HG02885 (cell line): ENCODE data around the gene SEMA4D.

ENCODE experiments used
- ATAC-seq: cut with Tn5 transposase; IDR thresholded peaks from one replicate; pipeline ENCODE4 v1.9.1; 2021; ENCODE audit warnings: mild to moderate bottlenecking; ENCODE audit not compliant: unreplicated experiment, poor library complexity

The SEMA4D gene

DNA sequence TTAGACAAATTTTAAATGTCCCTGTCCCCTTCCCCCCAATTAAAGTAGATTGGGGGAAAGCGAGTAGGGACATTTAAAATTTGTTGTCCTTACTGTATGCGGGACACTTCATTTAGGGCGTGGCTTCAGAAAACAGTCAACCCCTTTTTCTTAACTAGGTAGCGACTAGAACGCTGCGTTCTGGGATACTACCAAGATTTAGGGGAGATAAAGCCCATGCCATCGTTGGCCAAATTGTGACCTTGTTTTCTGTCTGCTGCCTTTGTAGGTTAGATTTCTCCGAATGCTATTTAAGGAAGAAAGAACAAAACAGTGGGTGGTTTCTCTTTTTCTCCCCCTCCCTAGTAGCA is 185.7 kb downstream of the SEMA4D start:
- no peak for ATAC-seq

DNA sequence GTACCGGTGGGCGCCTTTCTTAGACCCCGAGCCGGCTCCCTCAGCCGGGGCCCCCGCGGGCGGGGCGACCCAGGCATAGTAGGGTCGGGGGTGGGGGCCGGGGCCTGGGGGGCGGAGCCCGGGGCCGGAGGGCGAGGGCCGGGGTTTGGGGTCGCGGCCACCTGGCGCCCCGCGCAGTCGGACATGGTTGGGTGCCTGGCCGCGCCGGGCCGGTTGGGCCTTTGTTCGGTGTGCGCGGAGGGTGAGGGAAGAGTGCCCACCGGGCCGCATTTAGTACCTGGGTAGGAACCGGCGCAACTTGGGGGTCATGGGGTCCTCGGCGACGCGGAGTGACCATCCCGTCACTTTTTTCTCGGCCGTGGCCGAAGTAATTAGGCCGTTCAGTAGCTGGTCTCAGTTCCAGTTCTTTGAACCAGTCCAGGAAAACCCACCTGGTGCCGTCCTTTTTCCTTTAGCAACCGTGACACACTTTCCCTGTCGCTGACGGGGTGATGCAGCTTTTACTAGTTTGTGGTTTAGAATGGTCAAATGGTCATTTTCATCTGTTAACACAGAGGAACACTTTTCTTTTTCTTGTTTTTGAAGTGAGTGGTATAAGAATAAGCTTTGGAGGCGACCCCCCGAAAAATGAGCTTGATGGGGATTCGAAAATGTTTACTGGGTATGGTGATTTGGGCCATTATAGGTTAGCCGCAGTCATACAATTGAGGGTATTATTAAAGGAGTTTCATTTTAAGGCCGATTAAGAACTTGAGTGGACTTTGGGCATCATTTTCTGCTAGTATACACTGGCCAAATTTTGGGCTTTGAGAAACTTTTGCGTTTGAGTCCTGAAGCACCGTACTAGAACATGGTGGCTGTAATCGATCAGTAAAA is 186.3 kb downstream of the SEMA4D start:
- ATAC-seq: no peak
